HCT116 (cell line): ENCODE data around the gene NPDC1.

ENCODE experiments used
- ATF3 ChIP-seq: IDR thresholded peaks from 2 replicates; pipeline ENCODE4 v1.6.1; 2012
- CTCF ChIP-seq, 3 experiments: fragments of 200-600 bp in 1 of 3; sonication (generic) in 1 of 3; IDR thresholded peaks in 2 of 3; conservative IDR thresholded peaks in 1 of 3; 2 replicates each; pipeline ENCODE4 v1.5.1; 2012 to 2017; ENCODE audit warnings: low read depth in 2 of 3, low read length in 2 of 3, antibody characterized with exemption in 1 of 3, borderline replicate concordance in 1 of 3, control low read depth in 1 of 3, mild to moderate bottlenecking in 1 of 3, mixed read lengths in 1 of 3, mixed run types in 1 of 3, moderate library complexity in 1 of 3; ENCODE audit not compliant: insufficient read depth in 1 of 3
- FOSL1 ChIP-seq: IDR thresholded peaks from 2 replicates; pipeline ENCODE4 v1.6.1; 2012; ENCODE audit warnings: low read depth
- JUND ChIP-seq: IDR thresholded peaks from 2 replicates; pipeline ENCODE4 v1.6.1; 2012
- POLR2A ChIP-seq: IDR thresholded peaks from 2 replicates; pipeline ENCODE4 v1.7.0; 2011; ENCODE audit warnings: borderline replicate concordance; ENCODE audit not compliant: insufficient read depth, insufficient read length; ENCODE audit errors: extremely low read depth
- POLR2AphosphoS5 ChIP-seq: IDR thresholded peaks from 2 replicates; pipeline ENCODE4 v1.6.1; 2011; ENCODE audit warnings: mild to moderate bottlenecking, low read depth, low read length, moderate library complexity
- ZNF274 ChIP-seq: fragments of 200-500 bp; sonication (Bioruptor generic); IDR thresholded peaks from 2 replicates; pipeline ENCODE4 v1.6.1; 2014; ENCODE audit warnings: mild to moderate bottlenecking, low read depth, low read length, inconsistent platforms

DNA sequence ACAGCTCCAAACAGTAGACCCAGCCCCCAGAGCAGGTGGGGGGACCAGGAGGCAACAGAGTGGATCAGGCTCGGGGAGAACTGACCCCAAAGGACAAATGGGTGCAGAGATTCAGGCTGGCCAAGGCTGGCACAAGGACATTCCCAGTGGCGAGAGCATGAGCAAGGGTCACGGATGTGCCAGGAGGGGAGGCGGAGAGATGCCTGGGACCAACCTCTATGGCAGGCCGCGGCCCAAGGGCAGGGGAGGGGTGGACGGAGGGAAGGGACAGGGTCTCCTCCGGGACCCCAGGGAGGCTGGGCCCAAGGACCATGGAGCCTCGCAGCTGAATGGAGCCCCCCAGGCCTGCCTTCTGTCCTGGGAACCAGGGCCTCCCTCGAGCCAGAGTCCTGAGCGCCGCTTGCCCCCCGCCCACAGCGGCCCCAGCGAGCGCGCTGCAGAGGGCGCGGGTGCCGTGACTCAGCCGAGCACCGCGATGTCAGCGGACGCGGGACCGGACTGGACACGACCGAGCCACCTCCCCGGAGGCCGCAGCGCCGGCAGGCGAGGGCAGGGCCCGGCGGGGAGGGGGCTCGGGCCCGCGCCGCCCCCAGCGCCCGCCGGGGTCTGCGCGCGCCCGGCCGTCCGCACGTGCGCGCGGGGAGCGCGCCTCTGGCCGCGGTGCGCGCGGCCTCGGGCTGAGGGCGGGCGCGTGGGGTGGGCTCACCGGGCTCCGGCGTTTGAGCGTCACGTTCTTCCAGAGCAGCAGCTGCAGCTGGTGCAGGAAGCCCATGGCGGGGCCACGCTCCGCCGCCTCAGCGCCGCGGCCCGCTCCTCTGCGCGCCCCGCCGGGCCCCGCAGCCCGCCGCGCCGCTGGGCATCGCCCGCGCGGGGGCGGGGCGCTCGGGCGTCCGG is 18.4 kb downstream of the NPDC1 start, which contains the start of gene ABCA2:
- TF ChIP-seq CTCF (IDR thresholded peaks at IDR 0.05 in 2 of 3, conservative IDR thresholded peaks at IDR 0.05 in 1 of 3; ENCODE audit: borderline replicate concordance in 1 of 3, insufficient read depth in 1 of 3, low read depth in 2 of 3, low read length in 2 of 3) (no peak), JUND (no peak), FOSL1 (no peak), ATF3 (no peak), POLR2AphosphoS5 (peak; percentile 23; the same call in 1 of the 2 replicates), POLR2A (no peak), ZNF274 (no peak)
